K562 (cell line): ENCODE measurements around the gene DCST1. TPM values are rescaled to one million over a fixed set of nuclear protein-coding genes. Genes with fewer than 3 reads are reported as not detected.

Experiments
- HNRNPLL ChIP-seq: fragments of 200-400 bp; formaldehyde crosslinking; IDR thresholded peaks from 2 replicates; pipeline ENCODE4 v1.6.1; 2017; ENCODE audit warnings: low read length, low read depth, mild to moderate bottlenecking; ENCODE audit not compliant: poor library complexity, severe bottlenecking
- TCF7L2 ChIP-seq: fragments of 150-350 bp; IDR thresholded peaks from 2 replicates; pipeline ENCODE4 v1.6.1; 2016; ENCODE audit warnings: low read depth, mild to moderate bottlenecking, low read length, moderate library complexity
- YY1 ChIP-seq, 3 experiments: IDR thresholded peaks; 2 replicates each; pipeline ENCODE4 v1.6.1; 2011; ENCODE audit warnings: low read length in 2 of 3, mild to moderate bottlenecking in 2 of 3, moderate library complexity in 2 of 3, borderline replicate concordance in 1 of 3, control low read depth in 1 of 3, low read depth in 1 of 3; ENCODE audit not compliant: insufficient read depth in 3 of 3, insufficient replicate concordance in 2 of 3, control insufficient read depth in 1 of 3, insufficient read length in 1 of 3; ENCODE audit errors: extremely low read depth in 1 of 3
- ZNF584 ChIP-seq: fragments of 200-800 bp; sonication (Bioruptor generic); IDR thresholded peaks from 2 replicates; pipeline ENCODE4 v1.6.1; 2016; ENCODE audit warnings: low read depth, mild to moderate bottlenecking, missing genetic modification characterization, missing compliant biosample characterization
- polyA plus RNA-seq, 8 experiments: library from polyadenylated mRNA; depleted of rRNA in 4 of 8; stranded (reverse) in 5 of 8; unstranded in 3 of 8; fragments of >200 nt; fragmentation: Nextera tagmentation in 2 of 8; fragmentation: Illumina TruSeq in 1 of 8; extraction: Ambion mirVana in 2 of 8; extraction: Trizol in 1 of 8; gene quantifications; 2 replicates each; pipeline versions ENCODE4 v1.2.1 to v1.2.3, GENCODE V29; 2011 to 2014; ENCODE audit warnings: inconsistent platforms in 1 of 8, missing spikeins in 1 of 8
- total RNA-seq, 7 experiments: library from RNA; depleted of rRNA in 6 of 7; stranded (reverse); fragments of >200 nt in 6 of 7; fragmentation: Illumina TruSeq in 2 of 7; extraction: Trizol in 2 of 7; gene quantifications; 2 replicates each; pipeline versions ENCODE4 v1.2.1 to v1.2.3, GENCODE V29; 2011 to 2021; ENCODE audit warnings: low replicate concordance in 1 of 7
- TF ChIP-seq, protein P1 (sequence below), 2 experiments: fragments of 450-650 bp in 1 of 2; sonication (generic) in 1 of 2; formaldehyde crosslinking in 1 of 2; IDR thresholded peaks; 2 replicates each; pipeline versions ENCODE4 v1.7.1 to v1.9.0; 2016 to 2022; ENCODE audit warnings: inconsistent platforms in 1 of 2, mild to moderate bottlenecking in 1 of 2, missing genetic modification reagents in 1 of 2
- TF ChIP-seq, protein P2 (sequence below): fragments of 450-650 bp; IDR thresholded peaks from 2 replicates; pipeline ENCODE4 v1.6.1; 2016; ENCODE audit warnings: low read depth

Gene DCST1
- total and polyA plus RNA-seq, 9 of the 15 experiments (the other 6 are each of a cell fraction or from before 2014, with no cell fraction given), result not detected

DNA sequence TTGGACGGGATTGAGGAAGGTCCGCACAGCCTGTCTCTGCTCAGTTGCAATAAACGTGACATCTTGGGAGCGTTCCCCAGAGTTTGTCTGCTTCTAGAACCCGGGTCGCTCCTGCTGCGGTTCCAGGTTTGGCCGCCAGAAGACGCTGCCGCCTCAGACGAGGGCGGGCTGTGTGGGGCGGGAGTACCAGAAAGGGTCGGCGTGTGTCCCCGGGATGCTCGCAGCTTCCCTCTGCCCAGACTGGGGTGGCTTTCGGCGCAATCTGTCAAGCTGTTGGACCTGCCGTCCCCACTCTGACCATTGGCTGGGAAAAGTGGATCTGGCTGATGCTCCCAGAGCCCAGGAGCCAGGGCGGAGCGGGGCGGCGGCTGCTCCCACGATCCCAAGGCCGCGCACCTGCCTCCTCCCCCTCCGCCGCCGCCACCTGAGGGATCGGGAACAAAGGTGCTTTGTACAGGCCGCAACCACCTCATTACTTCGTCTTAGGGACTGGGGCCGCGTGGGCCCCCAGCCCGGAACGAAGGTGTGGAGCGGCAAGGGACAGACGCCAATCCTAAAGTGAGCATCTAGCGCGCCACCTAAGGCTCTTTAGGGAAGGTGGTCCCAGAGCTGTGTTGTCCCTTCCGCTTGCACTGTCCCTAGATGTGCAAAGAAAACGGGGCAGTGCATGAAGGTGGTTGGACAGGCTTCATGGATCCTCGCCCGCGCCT is 29.2 kb downstream of the DCST1 start (continued):
- TF ChIP-seq, protein P1, sequence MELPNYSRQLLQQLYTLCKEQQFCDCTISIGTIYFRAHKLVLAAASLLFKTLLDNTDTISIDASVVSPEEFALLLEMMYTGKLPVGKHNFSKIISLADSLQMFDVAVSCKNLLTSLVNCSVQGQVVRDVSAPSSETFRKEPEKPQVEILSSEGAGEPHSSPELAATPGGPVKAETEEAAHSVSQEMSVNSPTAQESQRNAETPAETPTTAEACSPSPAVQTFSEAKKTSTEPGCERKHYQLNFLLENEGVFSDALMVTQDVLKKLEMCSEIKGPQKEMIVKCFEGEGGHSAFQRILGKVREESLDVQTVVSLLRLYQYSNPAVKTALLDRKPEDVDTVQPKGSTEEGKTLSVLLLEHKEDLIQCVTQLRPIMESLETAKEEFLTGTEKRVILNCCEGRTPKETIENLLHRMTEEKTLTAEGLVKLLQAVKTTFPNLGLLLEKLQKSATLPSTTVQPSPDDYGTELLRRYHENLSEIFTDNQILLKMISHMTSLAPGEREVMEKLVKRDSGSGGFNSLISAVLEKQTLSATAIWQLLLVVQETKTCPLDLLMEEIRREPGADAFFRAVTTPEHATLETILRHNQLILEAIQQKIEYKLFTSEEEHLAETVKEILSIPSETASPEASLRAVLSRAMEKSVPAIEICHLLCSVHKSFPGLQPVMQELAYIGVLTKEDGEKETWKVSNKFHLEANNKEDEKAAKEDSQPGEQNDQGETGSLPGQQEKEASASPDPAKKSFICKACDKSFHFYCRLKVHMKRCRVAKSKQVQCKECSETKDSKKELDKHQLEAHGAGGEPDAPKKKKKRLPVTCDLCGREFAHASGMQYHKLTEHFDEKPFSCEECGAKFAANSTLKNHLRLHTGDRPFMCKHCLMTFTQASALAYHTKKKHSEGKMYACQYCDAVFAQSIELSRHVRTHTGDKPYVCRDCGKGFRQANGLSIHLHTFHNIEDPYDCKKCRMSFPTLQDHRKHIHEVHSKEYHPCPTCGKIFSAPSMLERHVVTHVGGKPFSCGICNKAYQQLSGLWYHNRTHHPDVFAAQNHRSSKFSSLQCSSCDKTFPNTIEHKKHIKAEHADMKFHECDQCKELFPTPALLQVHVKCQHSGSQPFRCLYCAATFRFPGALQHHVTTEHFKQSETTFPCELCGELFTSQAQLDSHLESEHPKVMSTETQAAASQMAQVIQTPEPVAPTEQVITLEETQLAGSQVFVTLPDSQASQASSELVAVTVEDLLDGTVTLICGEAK (IDR thresholded peaks at IDR 0.05), result no peak
- TF ChIP-seq, protein P1 (CRISPR knock-in tag; IDR thresholded peaks at IDR 0.05), result no peak
- no peak for TF ChIP-seq ZNF584
- peak in 1 of 3 experiments; percentile 33 for TF ChIP-seq YY1 (IDR thresholded peaks at IDR 0.05; ENCODE audit: borderline replicate concordance in 1 of 3, control insufficient read depth in 1 of 3, extremely low read depth in 1 of 3, insufficient read depth in 3 of 3, insufficient read length in 1 of 3, insufficient replicate concordance in 2 of 3, low read depth in 1 of 3, low read length in 2 of 3)
- TF ChIP-seq, protein P2, sequence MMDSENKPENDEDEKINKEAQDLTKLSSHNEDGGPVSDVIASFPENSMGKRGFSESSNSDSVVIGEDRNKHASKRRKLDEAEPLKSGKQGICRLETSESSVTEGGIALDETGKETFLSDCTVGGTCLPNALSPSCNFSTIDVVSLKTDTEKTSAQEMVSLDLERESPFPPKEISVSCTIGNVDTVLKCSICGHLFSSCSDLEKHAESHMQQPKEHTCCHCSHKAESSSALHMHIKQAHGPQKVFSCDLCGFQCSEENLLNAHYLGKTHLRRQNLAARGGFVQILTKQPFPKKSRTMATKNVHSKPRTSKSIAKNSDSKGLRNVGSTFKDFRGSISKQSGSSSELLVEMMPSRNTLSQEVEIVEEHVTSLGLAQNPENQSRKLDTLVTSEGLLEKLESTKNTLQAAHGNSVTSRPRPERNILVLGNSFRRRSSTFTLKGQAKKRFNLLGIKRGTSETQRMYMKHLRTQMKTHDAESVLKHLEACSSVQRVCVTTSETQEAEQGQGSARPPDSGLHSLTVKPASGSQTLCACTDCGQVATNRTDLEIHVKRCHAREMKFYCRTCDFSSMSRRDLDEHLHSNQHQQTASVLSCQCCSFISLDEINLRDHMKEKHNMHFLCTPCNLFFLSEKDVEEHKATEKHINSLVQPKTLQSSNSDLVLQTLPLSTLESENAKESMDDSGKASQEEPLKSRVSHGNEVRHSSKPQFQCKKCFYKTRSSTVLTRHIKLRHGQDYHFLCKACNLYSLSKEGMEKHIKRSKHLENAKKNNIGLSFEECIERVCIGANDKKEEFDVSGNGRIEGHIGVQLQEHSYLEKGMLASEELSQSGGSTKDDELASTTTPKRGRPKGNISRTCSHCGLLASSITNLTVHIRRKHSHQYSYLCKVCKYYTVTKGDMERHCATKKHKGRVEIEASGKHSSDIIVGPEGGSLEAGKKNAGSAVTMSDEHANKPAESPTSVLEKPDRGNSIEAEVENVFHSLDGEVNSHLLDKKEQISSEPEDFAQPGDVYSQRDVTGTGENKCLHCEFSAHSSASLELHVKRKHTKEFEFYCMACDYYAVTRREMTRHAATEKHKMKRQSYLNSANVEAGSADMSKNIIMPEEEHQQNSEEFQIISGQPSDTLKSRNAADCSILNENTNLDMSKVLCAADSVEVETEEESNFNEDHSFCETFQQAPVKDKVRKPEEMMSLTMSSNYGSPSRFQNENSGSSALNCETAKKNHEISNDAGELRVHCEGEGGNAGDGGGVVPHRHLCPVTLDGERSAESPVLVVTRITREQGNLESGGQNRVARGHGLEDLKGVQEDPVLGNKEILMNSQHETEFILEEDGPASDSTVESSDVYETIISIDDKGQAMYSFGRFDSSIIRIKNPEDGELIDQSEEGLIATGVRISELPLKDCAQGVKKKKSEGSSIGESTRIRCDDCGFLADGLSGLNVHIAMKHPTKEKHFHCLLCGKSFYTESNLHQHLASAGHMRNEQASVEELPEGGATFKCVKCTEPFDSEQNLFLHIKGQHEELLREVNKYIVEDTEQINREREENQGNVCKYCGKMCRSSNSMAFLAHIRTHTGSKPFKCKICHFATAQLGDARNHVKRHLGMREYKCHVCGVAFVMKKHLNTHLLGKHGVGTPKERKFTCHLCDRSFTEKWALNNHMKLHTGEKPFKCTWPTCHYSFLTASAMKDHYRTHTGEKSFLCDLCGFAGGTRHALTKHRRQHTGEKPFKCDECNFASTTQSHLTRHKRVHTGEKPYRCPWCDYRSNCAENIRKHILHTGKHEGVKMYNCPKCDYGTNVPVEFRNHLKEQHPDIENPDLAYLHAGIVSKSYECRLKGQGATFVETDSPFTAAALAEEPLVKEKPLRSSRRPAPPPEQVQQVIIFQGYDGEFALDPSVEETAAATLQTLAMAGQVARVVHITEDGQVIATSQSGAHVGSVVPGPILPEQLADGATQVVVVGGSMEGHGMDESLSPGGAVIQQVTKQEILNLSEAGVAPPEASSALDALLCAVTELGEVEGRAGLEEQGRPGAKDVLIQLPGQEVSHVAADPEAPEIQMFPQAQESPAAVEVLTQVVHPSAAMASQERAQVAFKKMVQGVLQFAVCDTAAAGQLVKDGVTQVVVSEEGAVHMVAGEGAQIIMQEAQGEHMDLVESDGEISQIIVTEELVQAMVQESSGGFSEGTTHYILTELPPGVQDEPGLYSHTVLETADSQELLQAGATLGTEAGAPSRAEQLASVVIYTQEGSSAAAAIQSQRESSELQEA, result no peak
- TF ChIP-seq HNRNPLL, result no peak
- TF ChIP-seq TCF7L2, result no peak
